GM21360 (cell line): ENCODE results near the gene LRRC47.

Source experiments
- ATAC-seq: cut with Tn5 transposase; IDR thresholded peaks from one replicate; pipeline ENCODE4 v1.9.1; 2021; ENCODE audit warnings: mild to moderate bottlenecking, moderate library complexity; ENCODE audit not compliant: unreplicated experiment

The LRRC47 gene

GRCh38 chr1:3772715-3773571, 23.4 kb downstream of the LRRC47 start, which contains the start of gene SMIM1:
TSS of gene SMIM1 (plus strand) at chr1:3772749. CDS start at chr1:3775374, 2,625 bp downstream.
- peak; percentile 12 for ATAC-seq

DNA sequence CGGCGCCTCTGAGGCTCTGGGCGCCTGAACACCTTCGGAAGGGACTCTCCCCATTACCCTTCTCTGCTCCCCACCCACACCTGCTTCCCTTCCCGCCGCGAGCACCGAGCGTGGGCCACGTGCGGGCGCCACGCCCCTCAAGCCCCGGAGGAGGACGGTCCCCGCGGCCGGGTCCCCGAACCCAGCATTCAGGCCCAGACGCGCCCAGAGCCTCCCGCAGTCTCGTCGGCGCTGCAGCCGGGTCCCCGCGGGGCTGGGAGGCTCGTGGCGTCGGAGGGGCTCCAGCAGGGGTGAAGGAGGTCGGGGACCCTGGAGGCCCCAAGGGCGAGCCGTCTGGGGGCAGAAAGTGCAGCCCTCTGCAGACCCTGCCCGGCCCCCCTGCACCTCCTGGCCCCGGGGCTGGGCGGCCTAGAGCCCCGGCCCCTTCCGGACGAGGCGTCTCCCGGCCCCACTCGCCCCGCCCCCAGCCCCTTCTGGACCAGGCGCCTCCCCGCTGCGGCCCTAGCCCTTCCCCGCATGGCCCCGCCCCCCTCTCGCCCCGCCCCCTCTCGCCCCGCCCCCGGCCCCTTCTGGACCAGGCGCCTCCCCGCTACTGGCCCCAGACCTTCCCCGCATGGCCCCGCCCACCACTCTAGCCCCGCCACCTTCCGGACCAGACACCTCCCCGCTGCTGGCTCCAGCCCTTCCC, 24.1 kb downstream of the LRRC47 start:
- ATAC-seq, result peak; percentile 61

DNA sequence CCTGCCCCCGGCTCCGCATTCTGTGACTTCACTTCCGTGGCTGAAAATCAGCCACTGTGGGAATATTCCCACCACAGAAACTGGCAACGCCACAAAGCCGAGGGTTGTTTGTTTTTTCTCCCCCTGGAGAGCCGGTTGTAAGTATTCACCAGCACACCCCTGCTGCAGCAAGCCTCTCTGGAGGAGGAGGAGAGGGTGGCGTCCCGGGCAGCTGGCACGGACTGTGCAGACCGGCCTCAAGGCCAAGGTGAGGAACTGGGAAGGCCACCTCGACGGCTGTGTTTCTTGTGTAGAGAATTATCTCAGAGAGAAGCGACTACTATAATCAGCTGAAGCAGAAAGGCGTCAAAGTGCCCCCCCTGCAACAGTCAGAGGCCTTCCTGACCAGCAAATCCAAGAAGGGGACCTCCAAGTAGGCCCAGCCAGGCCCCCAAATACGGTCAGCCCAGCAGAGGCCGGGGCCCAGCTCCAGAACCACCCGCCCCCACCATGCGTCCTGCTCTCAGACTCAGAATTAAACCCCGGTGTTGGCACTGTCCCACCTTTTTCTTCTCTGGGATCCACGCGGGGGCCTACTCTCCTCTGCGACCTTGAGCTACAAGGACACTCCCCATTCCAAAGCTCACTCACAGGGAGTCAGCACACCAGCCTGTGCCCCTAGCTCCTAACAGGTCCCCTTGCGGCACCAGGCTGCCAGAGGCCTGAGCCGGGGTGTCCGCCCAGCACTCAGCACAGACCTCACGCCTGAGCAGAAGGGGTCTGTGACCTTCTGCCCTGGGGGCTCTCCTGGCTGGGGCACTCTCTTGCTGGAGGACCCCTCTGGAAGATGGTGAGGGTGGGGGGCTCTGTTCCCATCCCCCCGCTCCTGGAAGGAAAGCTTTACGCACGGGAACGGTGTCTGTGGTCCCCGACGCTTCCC, 24.9 kb downstream of the LRRC47 start:
- no peak for ATAC-seq

- ATAC-seq, result no peak
Observed at GRCh38 chr1:3770047-3770765, 26.1 kb downstream of the LRRC47 start.

GRCh38 chr1:3768811-3769390, 27.4 kb downstream of the LRRC47 start:
- no peak for ATAC-seq

- no peak for ATAC-seq
Observed at GRCh38 chr1:3767328-3767925, 28.9 kb downstream of the LRRC47 start.

DNA sequence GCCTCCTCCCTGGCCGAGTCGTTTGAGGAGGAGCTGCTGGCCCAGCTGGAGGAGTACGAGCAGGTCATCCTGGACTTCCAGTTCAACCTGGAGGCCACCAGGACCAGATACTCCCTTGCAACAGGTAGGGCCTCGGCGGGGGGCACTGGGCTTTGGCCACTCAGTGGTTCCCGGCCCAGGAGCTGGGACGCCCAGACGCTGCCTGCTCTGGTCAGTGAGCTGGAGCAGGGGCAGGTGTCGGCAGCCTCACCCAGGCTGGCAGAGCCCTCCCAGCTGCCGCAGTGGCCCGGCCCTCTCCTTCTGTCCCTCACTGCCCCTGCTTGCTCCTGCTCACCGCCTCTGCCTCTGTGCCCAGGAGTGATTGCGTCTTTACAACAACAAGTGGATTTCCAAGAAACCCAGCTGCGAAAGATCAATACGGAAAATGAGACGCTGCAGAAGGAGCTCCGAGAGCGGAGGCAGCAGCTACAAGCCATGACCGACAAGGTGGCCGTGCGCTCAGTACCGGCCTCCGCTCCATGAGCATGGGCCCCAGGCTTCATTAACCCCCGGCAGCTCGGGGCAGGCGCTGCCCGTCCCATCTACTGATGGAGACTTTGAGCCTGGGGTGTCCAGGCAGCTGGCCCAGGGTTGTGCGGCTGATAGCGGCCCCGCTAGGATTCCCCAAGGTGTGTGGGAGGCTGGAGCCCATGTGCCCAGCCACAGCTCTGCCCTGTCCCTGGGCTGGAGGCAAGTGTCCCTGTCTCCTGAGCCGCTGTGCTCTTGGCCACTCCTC, 32.8 kb downstream of the LRRC47 start:
- no peak for ATAC-seq

DNA sequence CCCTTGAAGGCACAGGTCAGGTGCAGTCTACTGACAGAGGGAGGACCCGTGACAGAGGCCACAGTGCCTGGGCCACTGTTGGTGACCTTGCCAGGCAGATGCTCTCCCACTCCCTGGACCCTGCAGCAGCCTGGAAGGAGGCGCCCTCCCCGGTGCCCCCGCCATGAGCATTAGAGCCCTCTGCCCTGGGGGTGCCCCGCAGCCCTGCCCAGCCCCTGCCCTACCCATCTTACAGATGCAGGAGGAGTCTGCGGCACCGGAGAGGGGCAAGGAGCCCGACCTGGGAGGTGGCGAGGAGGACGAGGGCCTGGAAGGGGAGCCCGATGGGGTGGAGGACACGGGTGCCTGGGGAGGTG, 33.4 kb downstream of the LRRC47 start:
- ATAC-seq, result no peak

DNA sequence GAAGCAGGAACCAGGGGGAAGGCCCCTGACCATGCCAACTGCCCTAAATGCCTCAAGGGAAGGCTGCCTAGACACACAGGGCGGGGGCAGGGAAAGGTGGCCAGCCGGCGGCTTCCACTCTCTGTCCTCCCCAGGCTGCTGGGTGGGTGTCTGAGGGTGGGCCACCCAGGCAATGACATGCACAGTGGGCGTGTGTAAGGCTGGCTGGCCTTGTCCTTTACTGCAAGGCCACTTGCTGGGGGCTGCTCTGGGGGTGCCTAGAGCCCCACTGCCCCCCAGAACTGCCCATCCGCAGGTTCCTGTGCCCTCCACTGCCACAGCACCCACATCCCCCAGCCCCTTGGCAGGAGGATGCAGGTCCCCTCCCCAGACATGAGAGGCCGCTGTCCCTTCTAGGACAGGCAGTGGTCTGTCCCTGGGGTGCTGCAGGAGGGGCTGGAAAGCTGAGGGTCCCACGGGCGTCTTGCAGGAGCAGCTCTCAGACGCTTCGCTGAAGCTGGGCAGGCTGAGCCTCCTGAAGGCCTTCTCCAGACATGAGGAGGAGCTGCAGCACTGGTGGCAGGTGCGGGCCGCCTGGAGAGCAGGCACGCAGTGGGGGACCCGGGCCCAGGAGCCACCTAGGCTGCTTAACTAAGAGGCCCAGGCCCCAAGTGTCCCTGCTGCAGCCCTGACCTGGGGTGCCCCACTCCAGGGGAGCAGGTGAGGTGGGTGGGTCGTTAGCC, 34.0 kb downstream of the LRRC47 start:
- ATAC-seq, result no peak

- no peak for ATAC-seq
Observed at GRCh38 chr1:3761296-3762010, 34.8 kb downstream of the LRRC47 start.

DNA sequence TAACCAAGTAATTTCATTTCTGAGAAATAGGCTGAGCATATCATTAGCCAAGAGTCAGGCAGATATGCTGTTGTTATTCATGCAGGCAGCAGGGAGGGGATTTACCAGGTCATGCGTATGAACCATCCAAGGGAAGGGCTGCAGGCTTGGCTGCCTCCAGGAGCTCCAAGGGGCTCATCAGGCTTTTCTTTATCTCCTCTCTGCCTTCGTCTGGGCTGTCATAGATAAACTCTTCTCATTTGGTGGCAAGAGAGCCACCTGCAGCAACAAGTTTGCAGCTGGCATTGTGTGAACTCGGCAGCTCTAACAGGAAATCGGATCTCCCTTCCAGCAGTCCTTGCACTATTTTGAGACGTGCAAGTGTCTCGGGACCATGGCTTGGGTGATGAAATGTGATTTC, 36.5 kb downstream of the LRRC47 start:
- ATAC-seq, result no peak

- ATAC-seq, result no peak
Observed at GRCh38 chr1:3759164-3759563, 37.1 kb downstream of the LRRC47 start.

DNA sequence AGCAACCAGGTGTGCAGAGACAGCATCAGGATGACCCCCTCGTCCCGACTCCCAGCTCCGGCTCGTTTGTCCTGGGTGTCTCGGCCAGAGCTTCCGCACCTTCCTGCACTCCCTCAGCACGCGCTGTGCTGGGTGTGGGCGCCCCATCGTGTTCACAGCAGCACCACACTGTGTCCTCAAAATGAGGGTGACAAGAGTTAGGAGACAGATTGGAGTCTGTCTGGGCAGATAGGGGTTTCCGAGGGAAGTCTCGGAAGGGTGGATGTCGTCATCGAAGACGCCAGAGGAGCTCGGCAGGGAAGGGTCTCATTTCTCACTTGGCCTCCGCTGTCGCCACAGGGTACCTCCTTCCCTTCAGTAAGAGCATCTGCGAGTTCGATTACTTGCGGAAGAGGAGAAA, 39.9 kb downstream of the LRRC47 start:
- ATAC-seq, result no peak

DNA sequence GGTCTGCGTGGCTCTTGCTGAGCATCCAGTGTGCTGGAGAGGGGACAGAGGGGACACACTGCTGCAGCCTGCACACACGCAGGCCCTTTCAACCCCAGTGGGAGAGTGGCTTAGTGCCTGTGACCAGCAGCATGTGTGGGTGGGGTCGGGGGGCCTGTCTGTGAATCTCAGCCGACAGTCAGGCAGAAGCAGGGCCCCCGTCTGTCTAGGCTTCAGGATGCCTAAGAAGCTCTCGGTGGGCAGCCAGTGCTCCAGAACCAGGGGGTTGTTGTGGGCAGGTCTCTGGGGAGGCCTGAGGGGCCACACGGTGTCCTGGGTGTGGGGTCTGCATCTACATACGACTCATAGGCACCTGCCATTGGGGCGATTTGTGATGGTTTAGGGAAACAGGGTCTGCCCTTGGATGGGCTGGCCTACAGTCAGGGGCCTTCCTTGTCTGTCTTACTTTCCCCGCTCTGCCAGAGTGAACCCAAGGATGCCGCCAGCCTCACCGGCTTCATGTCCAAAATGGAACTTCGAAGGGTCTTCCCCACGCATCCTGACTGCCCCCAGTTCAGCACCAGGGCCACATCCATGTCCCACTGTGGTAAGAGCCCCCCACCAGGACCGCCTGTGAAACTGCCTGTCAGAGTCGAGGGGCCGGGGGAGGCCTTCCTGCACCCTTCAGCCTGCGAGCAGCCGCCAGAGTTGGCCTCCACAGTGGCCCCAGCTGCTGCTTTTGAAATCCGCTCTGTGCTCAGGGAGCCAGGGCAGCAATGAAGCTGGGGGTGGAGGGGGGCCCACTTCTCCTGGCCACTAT, 42.4 kb downstream of the LRRC47 start:
- ATAC-seq, result no peak

- ATAC-seq, result no peak
Observed at GRCh38 chr1:3752400-3752945, 43.8 kb downstream of the LRRC47 start, which contains the start of gene CCDC27. TSS of gene CCDC27 (plus strand) at chr1:3752450. CDS start at chr1:3752482, 32 bp downstream.

GRCh38 chr1:3750741-3751140, 45.6 kb downstream of the LRRC47 start:
- no peak for ATAC-seq

DNA sequence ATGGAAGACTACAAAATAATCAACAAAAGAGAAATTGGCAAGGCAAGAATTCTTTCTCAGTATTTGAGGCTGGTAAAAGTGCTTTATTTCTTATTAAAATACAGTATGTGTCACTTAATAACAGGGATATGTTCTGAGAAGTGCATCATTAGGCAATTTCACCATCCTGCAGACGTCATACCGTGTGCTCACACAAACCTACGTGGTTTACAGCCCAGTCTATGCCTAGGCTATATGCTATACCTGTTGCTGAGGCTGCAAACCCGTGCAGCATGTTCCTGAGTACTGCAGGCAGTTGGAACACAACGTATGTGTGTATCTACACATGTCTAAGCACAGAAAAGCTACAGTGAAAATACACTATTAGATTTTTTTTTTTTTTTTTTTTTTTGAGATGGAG, 46.8 kb downstream of the LRRC47 start:
- no peak for ATAC-seq
